Nucleus accumbens (tissue), 56 donors: Measurements from ENCODE around the gene DALRD3.

Experiments
- DNase-seq, 56 donors: peaks; one replicate each; lab custom pipeline; 2025; lab: John Stamatoyannopoulos, UW

Gene DALRD3

DNA sequence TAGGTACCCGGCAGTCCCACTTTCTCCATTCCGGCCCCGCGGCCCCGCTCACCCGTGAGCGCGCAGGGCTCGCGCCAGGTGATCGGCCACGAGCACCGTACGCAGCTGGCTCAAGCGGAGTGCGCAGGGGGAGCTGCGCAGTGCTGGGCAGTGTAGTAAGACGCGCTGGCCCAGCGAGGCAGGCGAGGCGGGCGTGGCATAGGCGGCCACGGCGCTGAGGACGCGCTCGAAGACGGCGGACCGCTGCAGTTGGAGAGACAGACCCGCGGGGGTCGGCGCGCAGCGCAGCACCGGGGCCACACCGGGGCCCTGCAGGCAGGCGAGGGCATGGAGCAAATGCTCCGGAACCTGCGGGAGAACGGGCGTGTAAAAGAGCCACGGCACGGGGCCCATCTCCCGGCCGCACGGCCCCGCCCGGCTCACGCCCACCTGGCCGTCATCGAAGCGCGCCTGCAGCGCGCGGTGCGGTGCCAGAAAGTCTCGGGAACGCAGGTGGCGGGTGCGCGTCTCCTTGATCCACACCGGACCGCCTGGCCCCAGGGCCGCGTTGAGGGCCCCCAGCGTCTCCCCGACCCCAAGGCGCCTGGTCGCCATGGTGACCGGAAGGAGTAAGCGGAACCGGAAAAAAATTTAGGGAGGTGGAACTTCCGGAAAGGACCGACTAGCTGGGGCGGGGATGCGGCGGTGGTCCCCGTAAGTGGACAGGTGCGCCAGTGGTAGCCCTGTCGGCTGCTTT lies at the start of gene DALRD3:
Gene DALRD3, minus strand, starts transcription at position 610 of the 736 bp plus-strand sequence. Its CDS starts 16 bp downstream, at position 594.
- peak in 47 of 56 donors; percentile 15 to 80 (median 55) for DNase-seq

DNA sequence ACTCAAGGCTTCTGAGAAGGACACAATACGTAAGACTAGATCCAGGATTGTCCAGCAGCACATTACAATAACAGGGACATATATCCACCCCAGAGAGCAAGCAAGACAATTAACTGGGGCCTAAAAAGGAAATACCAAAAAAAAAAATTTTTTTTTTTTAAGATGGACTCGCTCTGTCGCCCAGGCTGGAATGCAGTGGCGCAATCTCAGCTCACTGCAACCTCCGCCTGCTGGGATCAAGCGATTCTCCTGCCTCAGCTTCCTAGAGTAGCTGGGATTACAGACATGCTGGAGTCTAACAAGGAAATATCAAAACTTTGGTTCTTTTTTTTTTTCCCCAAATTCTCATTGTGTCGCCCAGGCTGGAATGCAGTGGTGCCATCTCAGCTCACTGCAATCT lies 39.6 kb upstream of the DALRD3 start:
- DNase-seq: no peak

GRCh38 chr3:49057268-49057667 lies 38.9 kb upstream of the DALRD3 start:
- DNase-seq: no peak

DNA sequence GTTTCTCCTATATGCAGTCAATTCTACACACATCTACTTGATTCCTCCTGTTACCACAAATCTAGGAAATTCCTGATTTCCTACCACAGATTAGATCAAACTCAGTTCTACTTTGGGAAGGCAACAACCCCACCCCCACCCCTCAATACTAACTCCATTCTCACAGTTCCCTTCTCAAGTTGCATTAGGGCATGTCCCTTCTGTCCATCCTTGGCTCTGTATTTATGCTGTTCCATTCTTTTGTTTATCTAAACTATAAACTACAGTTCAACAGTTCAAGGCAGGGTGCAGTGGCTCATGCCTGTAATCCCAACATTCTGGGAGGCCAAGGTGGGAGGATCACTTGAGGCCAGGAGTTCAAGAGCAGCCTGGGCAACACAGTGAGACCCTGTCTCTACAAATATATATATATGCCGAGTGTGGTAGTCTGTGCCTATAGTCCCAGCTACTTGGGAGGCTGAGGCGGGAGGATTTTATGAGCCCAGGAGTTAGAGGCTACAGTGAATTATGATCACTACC lies 36.0 kb upstream of the DALRD3 start:
- no peak for DNase-seq

GRCh38 chr3:49053543-49053942 lies 35.2 kb upstream of the DALRD3 start:
- no peak for DNase-seq

DNA sequence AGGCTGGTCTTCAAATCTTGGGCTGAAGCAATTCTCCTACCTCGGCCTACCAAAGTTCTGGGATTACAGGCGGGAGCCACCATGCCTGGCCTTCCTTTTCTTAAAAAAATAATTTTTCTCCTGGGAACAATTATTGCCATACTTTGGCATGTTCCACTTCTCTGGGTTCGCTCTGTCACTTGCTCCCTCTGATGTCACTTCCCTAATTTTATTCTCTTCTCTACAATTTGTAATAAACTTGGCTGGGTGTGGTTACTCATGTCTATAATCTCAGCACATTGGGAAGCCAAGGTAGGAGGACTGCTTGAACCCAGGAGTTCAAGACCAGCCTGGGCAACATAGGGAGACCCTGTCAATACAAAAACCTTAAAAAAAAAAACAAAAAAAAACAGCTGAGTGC lies 16.9 kb upstream of the DALRD3 start:
- no peak for DNase-seq

DNA sequence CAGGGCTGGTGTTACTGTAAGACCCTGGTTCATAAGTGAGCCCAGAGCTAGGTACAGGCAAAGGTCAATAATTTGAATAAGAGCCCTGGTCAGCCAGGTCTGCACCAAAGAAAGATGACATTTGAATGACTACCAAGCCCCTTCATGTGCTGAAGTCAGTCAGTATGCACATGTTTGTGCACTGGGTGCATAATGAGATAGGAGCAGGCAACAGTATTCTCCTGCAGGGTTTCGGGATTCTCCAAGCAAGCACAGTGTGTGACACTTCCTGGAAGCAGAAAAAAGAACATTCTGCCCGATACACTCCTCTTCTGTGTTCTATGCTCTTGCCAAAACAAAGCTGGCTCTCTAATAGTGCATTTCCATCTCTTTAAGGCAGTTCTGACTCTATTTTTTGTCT lies 16.3 kb upstream of the DALRD3 start:
- no peak for DNase-seq

DNA sequence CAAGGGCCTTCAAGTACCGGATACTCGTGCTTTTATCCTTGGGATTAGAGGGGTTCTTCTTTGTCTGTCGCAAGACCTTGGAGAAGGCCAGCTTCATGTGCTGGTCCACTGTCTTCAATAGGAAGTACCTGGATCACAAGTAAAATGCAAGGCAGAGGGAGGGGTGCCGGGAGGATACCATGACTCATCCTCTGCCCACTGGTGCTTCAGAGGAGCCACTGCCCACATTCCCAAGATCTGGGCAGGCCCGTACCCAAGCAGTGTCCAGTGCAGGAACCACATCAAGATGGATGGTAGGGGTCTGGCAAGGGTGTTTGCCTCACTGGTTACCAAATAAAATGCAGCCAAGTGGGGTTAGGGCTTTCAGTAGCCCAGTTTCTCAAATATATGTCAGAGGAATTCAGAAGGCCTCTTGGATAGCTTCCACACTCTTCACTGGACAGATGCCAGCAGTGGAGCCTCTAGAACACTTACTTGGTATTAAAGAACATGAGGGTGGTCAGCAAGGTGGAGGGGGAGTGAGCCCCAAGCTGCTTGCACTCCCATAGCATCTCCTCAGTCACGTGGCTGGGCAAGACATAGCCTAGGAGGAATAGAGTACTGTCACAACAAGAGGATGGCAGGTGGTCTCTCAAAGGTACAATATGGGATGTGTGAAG lies 14.4 kb upstream of the DALRD3 start:
- no peak for DNase-seq

- DNase-seq: no peak
Observed at GRCh38 chr3:49030321-49030720, 11.9 kb upstream of the DALRD3 start.

DNA sequence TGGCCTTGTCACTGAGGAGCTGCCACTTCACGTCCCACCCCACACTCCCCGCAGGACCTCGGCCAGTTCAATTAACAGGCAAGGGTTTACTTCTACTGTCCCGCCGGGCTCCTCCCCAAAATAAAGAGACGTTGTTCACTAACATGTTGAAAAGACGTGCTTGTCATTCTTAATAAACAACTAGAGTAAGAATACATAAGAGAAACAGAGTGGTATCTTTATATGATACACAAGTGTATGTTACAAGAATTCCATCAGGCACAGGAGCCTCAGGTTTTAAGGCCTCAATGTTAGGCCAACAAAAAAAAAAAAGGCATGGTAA lies 11.1 kb upstream of the DALRD3 start:
- no peak for DNase-seq

DNA sequence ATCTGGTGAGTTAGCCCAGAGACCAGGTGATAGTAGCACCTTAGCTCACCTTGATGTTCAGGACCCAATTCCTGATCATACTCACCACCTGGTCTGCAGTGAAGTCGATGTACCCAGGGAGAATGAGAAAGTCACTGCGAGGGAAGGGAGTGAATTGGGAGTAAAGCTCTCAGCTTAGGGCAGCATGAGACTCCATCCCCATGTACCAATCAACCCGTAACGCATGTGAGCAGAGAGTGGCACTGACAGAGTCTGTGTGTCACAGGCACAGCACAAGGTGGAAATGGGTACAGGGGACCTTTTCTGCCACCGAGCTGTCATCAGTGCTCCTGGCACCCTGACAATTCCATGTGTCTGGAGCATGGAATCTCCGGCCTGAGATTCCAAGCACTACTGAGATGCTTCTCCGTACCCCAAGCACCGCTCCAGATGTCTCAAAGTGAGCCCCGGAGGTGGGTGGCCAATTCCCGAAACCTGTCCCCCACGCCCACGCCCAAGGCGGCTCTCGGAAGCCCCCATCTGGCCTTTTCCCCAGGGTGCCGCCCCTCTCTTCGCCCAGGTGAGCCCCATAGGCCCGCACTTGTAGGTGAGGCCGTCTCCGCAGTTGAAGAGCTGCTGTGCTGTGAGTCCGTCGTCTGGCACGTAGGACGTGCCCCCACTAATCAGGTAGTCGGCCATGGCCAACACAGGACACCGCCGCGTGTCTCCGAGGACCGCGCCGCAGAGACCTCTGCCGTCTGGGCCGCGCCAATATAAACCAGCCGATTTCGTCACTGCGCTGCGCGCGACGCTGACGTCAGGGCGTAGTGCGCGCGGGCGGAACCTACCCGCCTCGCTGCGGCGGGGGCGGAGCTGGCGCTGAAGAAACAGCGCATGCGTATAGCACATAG lies 10.5 kb upstream of the DALRD3 start, which contains the start of gene IMPDH2:
Gene IMPDH2, minus strand, starts transcription at position 726 of the 890 bp plus-strand sequence. Its CDS starts 48 bp downstream, at position 678.
- peak in 55 of 56 donors; percentile 69 to 97 (median 91) for DNase-seq

GRCh38 chr3:49028298-49028672 lies 9.9 kb upstream of the DALRD3 start:
- no peak for DNase-seq

DNA sequence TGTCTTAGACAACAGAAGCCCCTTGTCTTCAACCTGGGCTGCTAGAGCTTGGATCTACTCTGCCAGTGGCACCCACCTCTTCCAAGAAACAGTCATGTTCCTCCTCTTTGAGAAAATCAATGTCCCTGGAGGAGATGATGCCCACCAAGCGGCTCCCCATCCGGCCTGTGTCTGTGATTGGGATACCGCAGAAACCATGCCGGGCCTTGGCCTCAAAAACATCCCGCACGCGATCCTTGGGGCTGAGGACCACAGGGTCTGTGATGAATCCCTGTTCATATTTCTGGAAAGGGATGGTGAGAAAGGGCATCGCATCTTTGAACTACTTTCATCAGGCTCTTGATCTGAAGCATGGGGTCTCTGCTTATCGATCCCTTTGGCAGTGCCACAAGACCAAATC lies 9.3 kb upstream of the DALRD3 start:
- no peak for DNase-seq

- DNase-seq: no peak
Observed at GRCh38 chr3:49026536-49026935, 8.2 kb upstream of the DALRD3 start.

DNA sequence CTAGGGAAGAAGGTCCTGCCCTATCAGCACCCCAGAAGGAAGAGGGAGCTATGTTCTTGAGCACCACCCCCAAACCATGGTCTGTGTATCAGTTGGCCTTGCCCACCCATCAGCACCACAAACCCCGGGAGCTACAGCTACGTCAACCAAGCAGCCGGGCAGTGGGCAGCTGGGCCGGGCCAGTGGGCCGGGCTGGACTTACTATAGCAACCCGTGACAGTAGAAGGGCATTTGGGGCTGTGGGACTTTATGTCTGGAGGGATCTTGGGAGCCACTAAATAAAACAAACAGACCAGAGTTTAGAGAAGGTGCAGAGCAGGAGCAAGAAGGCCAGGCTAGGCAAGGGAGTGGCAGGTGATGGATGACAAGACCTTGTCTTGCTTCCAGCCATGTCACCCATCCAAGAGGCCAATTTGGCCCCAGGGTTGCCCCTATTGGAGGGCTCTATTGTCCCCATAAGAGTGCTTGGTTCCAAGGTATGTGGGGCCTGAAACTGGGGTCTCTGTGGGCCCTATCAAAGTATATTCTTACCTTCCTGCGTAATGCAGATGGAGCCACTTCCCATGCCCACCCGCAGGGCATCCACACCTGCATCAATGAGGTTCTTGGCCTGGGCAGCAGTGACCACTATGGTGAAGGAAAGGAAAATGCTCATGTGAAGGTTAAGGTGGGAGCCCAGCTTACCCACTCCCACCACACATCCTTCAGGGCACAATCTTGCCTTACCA lies 7.6 kb upstream of the DALRD3 start:
- DNase-seq: no peak

GRCh38 chr3:49025005-49025792 lies 6.8 kb upstream of the DALRD3 start:
- DNase-seq: no peak

DNA sequence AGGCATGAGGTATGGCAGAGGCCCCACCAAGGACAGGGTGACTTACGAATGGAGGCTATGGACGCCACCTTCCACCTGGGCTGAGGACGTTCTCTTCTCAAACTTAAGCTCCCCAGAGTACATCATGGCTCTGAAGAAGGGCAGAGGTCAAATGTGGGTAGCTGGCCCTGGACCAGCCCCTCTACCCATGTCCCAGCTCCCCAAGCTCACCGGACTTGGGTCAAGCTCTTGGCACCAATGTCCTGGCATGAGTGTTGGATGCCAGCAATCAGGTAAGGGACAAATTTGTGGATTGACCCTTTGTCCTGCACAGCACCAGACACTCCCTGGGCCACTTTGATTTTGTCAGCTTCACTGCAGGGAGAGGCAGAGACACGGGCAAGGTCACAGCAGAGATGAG lies 6.1 kb upstream of the DALRD3 start:
- DNase-seq: no peak

GRCh38 chr3:49023775-49024174 lies 5.4 kb upstream of the DALRD3 start:
- no peak for DNase-seq

GRCh38 chr3:49022688-49023171 lies 4.3 kb upstream of the DALRD3 start:
- DNase-seq: no peak
